WI38 (cell line): Measurements from ENCODE around the gene VIM.

Experiments
- H3K4me3 ChIP-seq: 2 replicates; pipeline ENCODE4 v1.5.1; 2011; ENCODE audit warnings: low read depth, mild to moderate bottlenecking, control low read depth, low read length
- CTCF ChIP-seq: IDR thresholded peaks from 2 replicates; pipeline ENCODE4 v1.5.1; 2012; ENCODE audit warnings: low read depth, mild to moderate bottlenecking, control low read depth, low read length

Gene VIM

GRCh38 chr10:17215782-17216122, 12.3 kb upstream of the VIM start:
- TF ChIP-seq CTCF, result no peak
- peak overlapping the region; percentile 22 for H3K4me3 ChIP-seq

GRCh38 chr10:17216217-17216900, 11.7 kb upstream of the VIM start:
- TF ChIP-seq CTCF, result no peak
- H3K4me3 ChIP-seq, result no peak overlapping the region

GRCh38 chr10:17216901-17217395, 11.1 kb upstream of the VIM start:
- no peak for TF ChIP-seq CTCF
- no peak overlapping the region for H3K4me3 ChIP-seq

GRCh38 chr10:17217631-17218232, 10.3 kb upstream of the VIM start:
- no peak overlapping the region for H3K4me3 ChIP-seq
- TF ChIP-seq CTCF, result no peak

- no peak for TF ChIP-seq CTCF
- no peak overlapping the region for H3K4me3 ChIP-seq
These were observed 9.0 kb upstream of the VIM start for GRCh38 chr10:17219024-17219423.

GRCh38 chr10:17220652-17221100, 7.4 kb upstream of the VIM start:
- H3K4me3 ChIP-seq, result no peak overlapping the region
- TF ChIP-seq CTCF, result no peak

GRCh38 chr10:17222329-17222728, 5.7 kb upstream of the VIM start:
- TF ChIP-seq CTCF, result no peak
- H3K4me3 ChIP-seq, result no peak overlapping the region
